GM23338 (cell line): ENCODE results near the gene CFAP97. TPM values are rescaled to one million over a fixed set of nuclear protein-coding genes. Genes with fewer than 3 reads are reported as not detected.

Source experiments
- ATAC-seq: fragments of 200-7000 bp; cut with Tn5 transposase; 3 replicates; pipeline ENCODE4 v1.9.1; 2020
- DNase-seq: peaks from one replicate; pipeline ENCODE4 v3.0.0-alpha.2; 2015; ENCODE audit warnings: low spot score
- H2AFZ ChIP-seq: fragments of 200-600 bp; sonication (generic); 2 replicates; pipeline ENCODE4 v1.8.0; 2016; ENCODE audit warnings: antibody characterized with exemption, mild to moderate bottlenecking, moderate library complexity
- H3F3A ChIP-seq: fragments of 200-600 bp; sonication (generic); replicated peaks from 2 replicates; pipeline ENCODE4 v1.8.0; 2017; ENCODE audit warnings: antibody characterized with exemption, mixed run types, low read depth
- H3K27ac ChIP-seq: fragments of 200-600 bp; sonication (generic); 2 replicates; pipeline ENCODE4 v1.6.1; 2016; ENCODE audit warnings: low read depth
- H3K27me3 ChIP-seq: fragments of 200-600 bp; sonication (generic); 2 replicates; pipeline ENCODE4 v1.8.0; 2016; ENCODE audit warnings: mild to moderate bottlenecking, mixed run types, moderate library complexity; ENCODE audit not compliant: insufficient read depth
- H3K36me3 ChIP-seq: fragments of 200-600 bp; sonication (generic); 2 replicates; pipeline ENCODE4 v1.8.0; 2016; ENCODE audit warnings: mild to moderate bottlenecking; ENCODE audit not compliant: insufficient read depth
- H3K4me1 ChIP-seq: fragments of 200-600 bp; sonication (generic); 2 replicates; pipeline ENCODE4 v1.8.0; 2016; ENCODE audit warnings: mild to moderate bottlenecking, moderate library complexity; ENCODE audit not compliant: insufficient read depth
- H3K4me2 ChIP-seq: fragments of 200-600 bp; sonication (generic); 2 replicates; pipeline ENCODE4 v1.7.1; 2017; ENCODE audit warnings: mixed run types
- H3K4me3 ChIP-seq: fragments of 200-600 bp; sonication (generic); 2 replicates; pipeline ENCODE4 v1.6.1; 2016; ENCODE audit warnings: mixed run types
- H3K79me2 ChIP-seq: fragments of 200-600 bp; sonication (generic); replicated peaks from 2 replicates; pipeline ENCODE4 v1.8.0; 2017; ENCODE audit warnings: mild to moderate bottlenecking; ENCODE audit not compliant: insufficient read depth
- H3K9me2 ChIP-seq: fragments of 200-600 bp; sonication (generic); 2 replicates; pipeline ENCODE4 v1.8.0; 2017; ENCODE audit not compliant: insufficient read depth
- H4K20me1 ChIP-seq: fragments of 200-600 bp; sonication (generic); replicated peaks from 2 replicates; pipeline ENCODE4 v1.8.0; 2017; ENCODE audit warnings: mild to moderate bottlenecking; ENCODE audit not compliant: insufficient read depth
- H3K27ac Mint-ChIP-seq: 2 replicates; pipeline ENCODE4 v1.8.0; 2020; ENCODE audit warnings: inconsistent platforms, mild to moderate bottlenecking, moderate library complexity, mixed read lengths
- H3K27me3 Mint-ChIP-seq: 3 replicates; pipeline ENCODE4 v1.8.0; 2022; ENCODE audit warnings: low read depth, mild to moderate bottlenecking, moderate library complexity, mixed read lengths, inconsistent platforms; ENCODE audit not compliant: insufficient read depth, poor library complexity
- H3K36me3 Mint-ChIP-seq: 3 replicates; pipeline ENCODE4 v1.8.0; 2021; ENCODE audit warnings: low read depth, mild to moderate bottlenecking, inconsistent platforms, moderate library complexity, mixed read lengths
- H3K4me1 Mint-ChIP-seq: 3 replicates; pipeline ENCODE4 v1.8.0; 2020; ENCODE audit warnings: mild to moderate bottlenecking, inconsistent platforms, mixed read lengths
- H3K4me3 Mint-ChIP-seq: 3 replicates; pipeline ENCODE4 v1.8.0; 2021; ENCODE audit warnings: moderate library complexity, mild to moderate bottlenecking, inconsistent platforms, mixed read lengths
- H3K9me3 Mint-ChIP-seq: 3 replicates; pipeline ENCODE4 v1.8.0; 2020; ENCODE audit warnings: moderate library complexity, mild to moderate bottlenecking, inconsistent platforms, mixed read lengths
- CREB1 ChIP-seq: fragments of 250-450 bp; sonication (Bioruptor Pico); IDR thresholded peaks from 2 replicates; pipeline ENCODE4 v1.5.0; 2020; ENCODE audit warnings: low read depth, mild to moderate bottlenecking, moderate library complexity
- EZH2 ChIP-seq: fragments of 200-600 bp; sonication (generic); IDR thresholded peaks from one replicate; pipeline ENCODE4 v1.8.0; 2017; ENCODE audit warnings: antibody characterized with exemption, mild to moderate bottlenecking, low read depth; ENCODE audit not compliant: unreplicated experiment
- EZH2phosphoT487 ChIP-seq: fragments of 200-600 bp; sonication (generic); IDR thresholded peaks from one replicate; pipeline ENCODE4 v1.8.1; 2018; ENCODE audit warnings: antibody characterized with exemption; ENCODE audit not compliant: unreplicated experiment
- JUNB ChIP-seq: IDR thresholded peaks from one replicate; pipeline ENCODE4 v1.6.1; 2016; ENCODE audit warnings: antibody characterized with exemption; ENCODE audit not compliant: unreplicated experiment
- NANOG ChIP-seq: IDR thresholded peaks from 2 replicates; pipeline ENCODE4 v1.6.1; 2016; ENCODE audit warnings: antibody characterized with exemption, borderline replicate concordance
- POLR2AphosphoS5 ChIP-seq: IDR thresholded peaks from 2 replicates; pipeline ENCODE4 v1.6.1; 2016; ENCODE audit warnings: antibody characterized with exemption, low read depth
- STAT1 ChIP-seq: IDR thresholded peaks from one replicate; pipeline ENCODE4 v1.6.1; 2016; ENCODE audit warnings: antibody characterized with exemption; ENCODE audit not compliant: unreplicated experiment
- ZNF331 ChIP-seq: fragments of 250-450 bp; sonication (Bioruptor Pico); IDR thresholded peaks from 2 replicates; pipeline ENCODE4 v1.5.0; 2020; ENCODE audit warnings: low read depth, mild to moderate bottlenecking, moderate library complexity
- polyA plus RNA-seq: library from polyadenylated mRNA; unstranded; fragments of >200 nt; fragmentation: Nextera tagmentation; extraction: Ambion mirVana; gene quantifications from 2 replicates; pipeline ENCODE4 v1.2.1, GENCODE V29; 2016
- total RNA-seq: library from RNA; depleted of rRNA; stranded (reverse); fragments of >200 nt; shearing (Covaris generic); gene quantifications from 2 replicates; pipeline ENCODE4 v1.2.3, GENCODE V29; 2014
- TF ChIP-seq, protein P1 (sequence below): fragments of 250-450 bp; sonication (Bioruptor Pico); IDR thresholded peaks from 2 replicates; pipeline ENCODE4 v1.5.0; 2020; ENCODE audit warnings: mild to moderate bottlenecking, moderate library complexity
- TF ChIP-seq, protein P2 (sequence below), 2 experiments: fragments of 200-600 bp in 1 of 2; sonication (generic) in 1 of 2; conservative IDR thresholded peaks; 2 replicates each; pipeline versions ENCODE4 v1.5.1 to v1.6.1; 2016 to 2017; ENCODE audit warnings: antibody characterized with exemption in 2 of 2, low read depth in 2 of 2, mild to moderate bottlenecking in 2 of 2, moderate library complexity in 1 of 2
- TF ChIP-seq, protein P3 (sequence below): IDR thresholded peaks from one replicate; pipeline ENCODE4 v1.6.1; 2018; ENCODE audit warnings: antibody characterized with exemption; ENCODE audit not compliant: unreplicated experiment

Gene CFAP97
- total and polyA plus RNA-seq, 2 experiments from 2014 or later: 37.7 to 73.3 TPM

DNA sequence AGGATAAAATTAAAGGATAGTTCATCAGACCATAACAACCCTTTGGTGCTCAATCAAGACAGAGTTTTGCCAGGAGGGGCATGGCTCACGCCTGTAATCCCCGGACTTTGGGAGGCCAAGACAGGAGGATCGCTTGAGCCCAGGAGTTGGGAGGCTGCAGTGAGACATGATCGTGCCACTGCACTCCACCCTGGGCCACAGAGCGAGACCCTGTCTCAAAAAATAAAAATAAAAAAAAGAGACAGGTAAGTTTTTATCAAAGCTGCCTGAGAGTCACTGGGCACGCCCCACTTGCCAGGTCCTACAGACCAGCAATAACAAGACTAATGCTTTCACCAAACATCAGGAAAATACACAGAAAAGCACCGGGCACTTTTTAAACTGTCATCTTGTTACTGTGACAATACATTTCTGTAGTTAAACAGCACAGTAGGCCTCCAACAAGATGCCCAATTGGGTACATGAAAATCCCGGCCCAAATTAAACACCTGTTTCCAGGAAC is 765 bp downstream of the CFAP97 start (continued):
- TF ChIP-seq, protein P1, sequence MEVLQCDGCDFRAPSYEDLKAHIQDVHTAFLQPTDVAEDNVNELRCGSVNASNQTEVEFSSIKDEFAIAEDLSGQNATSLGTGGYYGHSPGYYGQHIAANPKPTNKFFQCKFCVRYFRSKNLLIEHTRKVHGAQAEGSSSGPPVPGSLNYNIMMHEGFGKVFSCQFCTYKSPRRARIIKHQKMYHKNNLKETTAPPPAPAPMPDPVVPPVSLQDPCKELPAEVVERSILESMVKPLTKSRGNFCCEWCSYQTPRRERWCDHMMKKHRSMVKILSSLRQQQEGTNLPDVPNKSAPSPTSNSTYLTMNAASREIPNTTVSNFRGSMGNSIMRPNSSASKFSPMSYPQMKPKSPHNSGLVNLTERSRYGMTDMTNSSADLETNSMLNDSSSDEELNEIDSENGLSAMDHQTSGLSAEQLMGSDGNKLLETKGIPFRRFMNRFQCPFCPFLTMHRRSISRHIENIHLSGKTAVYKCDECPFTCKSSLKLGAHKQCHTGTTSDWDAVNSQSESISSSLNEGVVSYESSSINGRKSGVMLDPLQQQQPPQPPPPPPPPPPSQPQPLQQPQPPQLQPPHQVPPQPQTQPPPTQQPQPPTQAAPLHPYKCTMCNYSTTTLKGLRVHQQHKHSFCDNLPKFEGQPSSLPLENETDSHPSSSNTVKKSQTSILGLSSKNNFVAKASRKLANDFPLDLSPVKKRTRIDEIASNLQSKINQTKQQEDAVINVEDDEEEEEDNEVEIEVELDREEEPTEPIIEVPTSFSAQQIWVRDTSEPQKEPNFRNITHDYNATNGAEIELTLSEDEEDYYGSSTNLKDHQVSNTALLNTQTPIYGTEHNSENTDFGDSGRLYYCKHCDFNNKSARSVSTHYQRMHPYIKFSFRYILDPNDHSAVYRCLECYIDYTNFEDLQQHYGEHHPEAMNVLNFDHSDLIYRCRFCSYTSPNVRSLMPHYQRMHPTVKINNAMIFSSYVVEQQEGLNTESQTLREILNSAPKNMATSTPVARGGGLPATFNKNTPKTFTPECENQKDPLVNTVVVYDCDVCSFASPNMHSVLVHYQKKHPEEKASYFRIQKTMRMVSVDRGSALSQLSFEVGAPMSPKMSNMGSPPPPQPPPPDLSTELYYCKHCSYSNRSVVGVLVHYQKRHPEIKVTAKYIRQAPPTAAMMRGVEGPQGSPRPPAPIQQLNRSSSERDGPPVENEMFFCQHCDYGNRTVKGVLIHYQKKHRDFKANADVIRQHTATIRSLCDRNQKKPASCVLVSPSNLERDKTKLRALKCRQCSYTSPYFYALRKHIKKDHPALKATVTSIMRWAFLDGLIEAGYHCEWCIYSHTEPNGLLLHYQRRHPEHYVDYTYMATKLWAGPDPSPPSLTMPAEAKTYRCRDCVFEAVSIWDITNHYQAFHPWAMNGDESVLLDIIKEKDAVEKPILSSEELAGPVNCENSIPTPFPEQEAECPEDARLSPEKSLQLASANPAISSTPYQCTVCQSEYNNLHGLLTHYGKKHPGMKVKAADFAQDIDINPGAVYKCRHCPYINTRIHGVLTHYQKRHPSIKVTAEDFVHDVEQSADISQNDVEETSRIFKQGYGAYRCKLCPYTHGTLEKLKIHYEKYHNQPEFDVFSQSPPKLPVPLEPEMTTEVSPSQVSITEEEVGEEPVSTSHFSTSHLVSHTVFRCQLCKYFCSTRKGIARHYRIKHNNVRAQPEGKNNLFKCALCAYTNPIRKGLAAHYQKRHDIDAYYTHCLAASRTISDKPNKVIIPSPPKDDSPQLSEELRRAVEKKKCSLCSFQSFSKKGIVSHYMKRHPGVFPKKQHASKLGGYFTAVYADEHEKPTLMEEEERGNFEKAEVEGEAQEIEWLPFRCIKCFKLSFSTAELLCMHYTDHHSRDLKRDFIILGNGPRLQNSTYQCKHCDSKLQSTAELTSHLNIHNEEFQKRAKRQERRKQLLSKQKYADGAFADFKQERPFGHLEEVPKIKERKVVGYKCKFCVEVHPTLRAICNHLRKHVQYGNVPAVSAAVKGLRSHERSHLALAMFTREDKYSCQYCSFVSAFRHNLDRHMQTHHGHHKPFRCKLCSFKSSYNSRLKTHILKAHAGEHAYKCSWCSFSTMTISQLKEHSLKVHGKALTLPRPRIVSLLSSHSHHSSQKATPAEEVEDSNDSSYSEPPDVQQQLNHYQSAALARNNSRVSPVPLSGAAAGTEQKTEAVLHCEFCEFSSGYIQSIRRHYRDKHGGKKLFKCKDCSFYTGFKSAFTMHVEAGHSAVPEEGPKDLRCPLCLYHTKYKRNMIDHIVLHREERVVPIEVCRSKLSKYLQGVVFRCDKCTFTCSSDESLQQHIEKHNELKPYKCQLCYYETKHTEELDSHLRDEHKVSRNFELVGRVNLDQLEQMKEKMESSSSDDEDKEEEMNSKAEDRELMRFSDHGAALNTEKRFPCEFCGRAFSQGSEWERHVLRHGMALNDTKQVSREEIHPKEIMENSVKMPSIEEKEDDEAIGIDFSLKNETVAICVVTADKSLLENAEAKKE (CRISPR knock-in tag): no peak
- TF ChIP-seq, protein P2, sequence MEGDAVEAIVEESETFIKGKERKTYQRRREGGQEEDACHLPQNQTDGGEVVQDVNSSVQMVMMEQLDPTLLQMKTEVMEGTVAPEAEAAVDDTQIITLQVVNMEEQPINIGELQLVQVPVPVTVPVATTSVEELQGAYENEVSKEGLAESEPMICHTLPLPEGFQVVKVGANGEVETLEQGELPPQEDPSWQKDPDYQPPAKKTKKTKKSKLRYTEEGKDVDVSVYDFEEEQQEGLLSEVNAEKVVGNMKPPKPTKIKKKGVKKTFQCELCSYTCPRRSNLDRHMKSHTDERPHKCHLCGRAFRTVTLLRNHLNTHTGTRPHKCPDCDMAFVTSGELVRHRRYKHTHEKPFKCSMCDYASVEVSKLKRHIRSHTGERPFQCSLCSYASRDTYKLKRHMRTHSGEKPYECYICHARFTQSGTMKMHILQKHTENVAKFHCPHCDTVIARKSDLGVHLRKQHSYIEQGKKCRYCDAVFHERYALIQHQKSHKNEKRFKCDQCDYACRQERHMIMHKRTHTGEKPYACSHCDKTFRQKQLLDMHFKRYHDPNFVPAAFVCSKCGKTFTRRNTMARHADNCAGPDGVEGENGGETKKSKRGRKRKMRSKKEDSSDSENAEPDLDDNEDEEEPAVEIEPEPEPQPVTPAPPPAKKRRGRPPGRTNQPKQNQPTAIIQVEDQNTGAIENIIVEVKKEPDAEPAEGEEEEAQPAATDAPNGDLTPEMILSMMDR (conservative IDR thresholded peaks at IDR 0.05; ENCODE audit: low read depth in 2 of 2): no peak
- TF ChIP-seq EZH2 (no peak), NANOG (no peak)

DNA sequence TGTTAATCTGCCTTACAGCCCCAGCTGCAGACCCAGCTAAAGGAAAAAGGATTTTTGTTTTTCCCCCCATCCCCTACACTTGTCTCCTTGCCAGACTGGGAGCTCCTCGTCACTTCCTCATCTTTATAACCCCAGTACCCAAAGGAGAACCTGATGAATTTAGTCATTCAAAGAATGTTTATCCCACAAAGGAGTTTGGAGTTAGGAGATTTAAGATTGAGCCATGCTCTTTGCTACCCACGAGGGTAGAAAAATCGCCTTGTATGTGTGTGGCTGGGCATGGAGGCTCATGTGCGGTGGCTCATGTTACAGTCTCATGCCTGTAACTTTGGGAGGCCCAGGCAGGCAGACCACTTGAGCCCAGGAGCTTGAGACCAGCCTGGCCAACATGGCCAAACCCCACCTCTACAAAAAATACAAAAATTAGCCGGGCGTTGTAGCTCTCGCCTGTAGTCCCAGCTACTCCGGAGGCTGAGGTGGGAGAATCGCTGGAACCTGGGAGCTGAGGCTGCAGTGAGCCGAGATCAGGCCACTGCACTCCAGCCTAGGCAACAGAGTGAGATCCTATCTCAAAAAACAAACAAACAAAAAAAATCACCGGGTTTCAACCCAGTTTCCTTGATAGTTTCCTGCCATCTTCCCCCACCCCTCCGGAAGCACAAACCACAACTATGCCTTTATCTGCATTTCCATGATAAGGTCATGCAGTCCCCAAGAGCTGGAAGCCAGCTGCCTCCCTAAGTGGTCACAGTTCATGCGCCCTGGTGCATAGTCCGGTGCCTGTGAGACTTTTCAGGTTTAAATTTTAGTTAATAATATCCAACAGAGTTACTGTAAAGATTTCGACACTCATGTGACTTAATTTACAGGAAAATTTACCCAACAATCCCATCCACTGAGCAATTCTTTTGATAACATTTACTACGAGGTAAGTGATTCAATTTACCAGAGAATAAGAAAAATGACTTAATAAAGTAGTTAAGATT is 1.5 kb downstream of the CFAP97 start:
- Mint-ChIP-seq H3K27ac (peak overlapping the region; percentile 70), H3K27me3 (peaks cover 14% of the 10 kb centered on the region), H3K4me3 (peak overlapping the region; percentile 89), H3K4me1 (peaks cover 32% of the 10 kb centered on the region), H3K36me3 (no peaks in the 10 kb centered on the region; the same call in 1 of the 3 replicates), H3K9me3 (no peaks in the 10 kb centered on the region)
- Histone ChIP-seq H3K36me3 (no peaks in the 10 kb centered on the region), H3K4me3 (peak overlapping the region; percentile 74), H2AFZ (no peak overlapping the region), H3F3A (peaks cover 9% of the 10 kb centered on the region), H3K4me2 (peak overlapping the region; percentile 82), H3K4me1 (peaks cover 21% of the 10 kb centered on the region; the same call in 1 of the 2 replicates), H4K20me1 (no peaks in the 10 kb centered on the region), H3K27me3 (peaks cover 11% of the 10 kb centered on the region), H3K79me2 (peaks cover 33% of the 10 kb centered on the region), H3K9me2 (no peaks in the 10 kb centered on the region), H3K27ac (peak overlapping the region; percentile 82)
- peak; percentile 51 for DNase-seq
- peak; percentile 30 for ATAC-seq
- no peak for TF ChIP-seq CREB1 (CRISPR knock-in tag)
- TF ChIP-seq EZH2phosphoT487: no peak
- no peak for TF ChIP-seq ZNF331 (CRISPR knock-in tag)
- TF ChIP-seq POLR2AphosphoS5: no peak
- TF ChIP-seq NANOG: no peak
- TF ChIP-seq STAT1: no peak
- TF ChIP-seq EZH2: no peak
- TF ChIP-seq, protein P3, sequence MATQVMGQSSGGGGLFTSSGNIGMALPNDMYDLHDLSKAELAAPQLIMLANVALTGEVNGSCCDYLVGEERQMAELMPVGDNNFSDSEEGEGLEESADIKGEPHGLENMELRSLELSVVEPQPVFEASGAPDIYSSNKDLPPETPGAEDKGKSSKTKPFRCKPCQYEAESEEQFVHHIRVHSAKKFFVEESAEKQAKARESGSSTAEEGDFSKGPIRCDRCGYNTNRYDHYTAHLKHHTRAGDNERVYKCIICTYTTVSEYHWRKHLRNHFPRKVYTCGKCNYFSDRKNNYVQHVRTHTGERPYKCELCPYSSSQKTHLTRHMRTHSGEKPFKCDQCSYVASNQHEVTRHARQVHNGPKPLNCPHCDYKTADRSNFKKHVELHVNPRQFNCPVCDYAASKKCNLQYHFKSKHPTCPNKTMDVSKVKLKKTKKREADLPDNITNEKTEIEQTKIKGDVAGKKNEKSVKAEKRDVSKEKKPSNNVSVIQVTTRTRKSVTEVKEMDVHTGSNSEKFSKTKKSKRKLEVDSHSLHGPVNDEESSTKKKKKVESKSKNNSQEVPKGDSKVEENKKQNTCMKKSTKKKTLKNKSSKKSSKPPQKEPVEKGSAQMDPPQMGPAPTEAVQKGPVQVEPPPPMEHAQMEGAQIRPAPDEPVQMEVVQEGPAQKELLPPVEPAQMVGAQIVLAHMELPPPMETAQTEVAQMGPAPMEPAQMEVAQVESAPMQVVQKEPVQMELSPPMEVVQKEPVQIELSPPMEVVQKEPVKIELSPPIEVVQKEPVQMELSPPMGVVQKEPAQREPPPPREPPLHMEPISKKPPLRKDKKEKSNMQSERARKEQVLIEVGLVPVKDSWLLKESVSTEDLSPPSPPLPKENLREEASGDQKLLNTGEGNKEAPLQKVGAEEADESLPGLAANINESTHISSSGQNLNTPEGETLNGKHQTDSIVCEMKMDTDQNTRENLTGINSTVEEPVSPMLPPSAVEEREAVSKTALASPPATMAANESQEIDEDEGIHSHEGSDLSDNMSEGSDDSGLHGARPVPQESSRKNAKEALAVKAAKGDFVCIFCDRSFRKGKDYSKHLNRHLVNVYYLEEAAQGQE: no peak
- no peak for TF ChIP-seq JUNB
